ENCODE measurements around the gene HARS1.

- TF ChIP-seq CTCF (IDR thresholded peaks at IDR 0.05) (no peak), POLR2A (IDR thresholded peaks at IDR 0.05) (no peak)
Measured at GRCh38 chr5:140632366-140633020, 58.7 kb downstream of the HARS1 start.
